ENCODE measurements around the gene PRSS50.

PRSS50 gene

DNA sequence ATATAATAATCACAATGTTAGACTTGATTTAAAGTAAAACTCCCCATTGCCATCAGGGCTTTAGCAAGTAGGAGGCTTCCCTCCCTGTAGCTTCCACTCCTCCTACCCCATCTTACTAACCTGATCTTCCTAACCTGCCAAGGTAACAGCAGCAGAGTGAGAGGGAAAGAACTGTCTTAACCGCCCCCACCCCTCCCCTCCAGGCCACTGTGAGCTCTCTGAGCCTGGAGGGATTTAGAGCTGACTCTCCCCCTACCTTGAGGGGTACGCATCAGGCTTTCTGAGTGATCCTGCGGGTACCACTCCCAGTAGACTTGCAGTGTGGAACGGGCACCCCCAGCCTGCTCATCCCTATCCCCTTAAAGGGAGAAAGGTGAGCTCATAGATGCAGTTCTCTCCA is 11.4 kb upstream of the PRSS50 start:
- DNase-seq (ENCODE audit: low read depth in 2 of 2, low spot score in 1 of 2), result no peak

DNA sequence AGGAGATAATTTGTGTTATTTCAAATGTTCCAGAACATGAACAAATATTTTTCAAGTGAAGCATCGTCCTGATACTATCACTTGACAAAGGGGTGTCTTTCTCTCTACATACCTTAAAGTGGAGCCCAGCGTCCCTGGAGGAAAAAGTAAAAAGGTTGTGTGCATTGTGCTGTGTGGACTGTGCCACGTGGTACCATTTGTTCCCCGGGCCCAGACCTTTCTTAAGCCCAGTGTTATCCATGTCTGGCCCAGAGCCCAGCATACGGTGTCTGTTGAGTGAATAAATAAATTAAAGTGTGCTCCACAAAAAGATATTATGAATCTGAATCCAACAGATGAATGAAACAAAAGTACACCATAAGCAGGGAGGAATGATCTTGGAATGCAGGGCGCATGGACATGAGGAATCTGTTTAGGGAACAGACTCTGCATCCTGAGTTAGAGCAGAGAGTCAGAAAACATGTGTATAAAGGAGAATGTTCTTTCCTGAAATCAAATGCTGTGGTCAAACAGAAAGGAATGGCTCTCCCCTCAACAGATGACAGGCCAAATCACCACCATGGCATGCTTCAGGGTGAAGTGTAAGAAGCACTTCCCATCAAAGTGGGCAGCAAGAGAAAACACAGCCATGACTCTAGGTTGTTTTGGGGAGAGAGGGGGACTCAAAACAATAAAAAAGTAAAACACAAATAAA is 8.1 kb upstream of the PRSS50 start:
- no peak for DNase-seq (ENCODE audit: low read depth in 2 of 2, low spot score in 1 of 2)

DNA sequence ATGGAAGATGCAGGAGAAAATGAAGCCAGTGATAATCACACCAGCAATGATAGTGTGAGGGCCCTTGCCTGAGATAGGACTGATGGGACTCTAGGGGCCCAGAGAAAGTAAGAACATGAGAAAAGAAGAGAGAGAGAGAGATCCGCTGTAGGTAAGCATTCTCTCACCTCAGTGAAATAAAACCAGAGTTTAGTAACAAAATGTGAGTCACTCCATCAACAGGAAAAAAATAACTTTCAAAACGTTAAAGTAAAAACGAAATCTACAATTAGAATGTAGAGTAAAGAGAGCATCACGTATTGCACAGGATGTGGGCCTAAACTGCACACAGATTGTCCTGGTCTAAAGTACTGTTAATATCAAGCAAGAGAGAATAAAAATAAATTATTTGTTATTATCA is 6.8 kb upstream of the PRSS50 start:
- no peak for DNase-seq (ENCODE audit: low read depth in 2 of 2, low spot score in 1 of 2)

DNA sequence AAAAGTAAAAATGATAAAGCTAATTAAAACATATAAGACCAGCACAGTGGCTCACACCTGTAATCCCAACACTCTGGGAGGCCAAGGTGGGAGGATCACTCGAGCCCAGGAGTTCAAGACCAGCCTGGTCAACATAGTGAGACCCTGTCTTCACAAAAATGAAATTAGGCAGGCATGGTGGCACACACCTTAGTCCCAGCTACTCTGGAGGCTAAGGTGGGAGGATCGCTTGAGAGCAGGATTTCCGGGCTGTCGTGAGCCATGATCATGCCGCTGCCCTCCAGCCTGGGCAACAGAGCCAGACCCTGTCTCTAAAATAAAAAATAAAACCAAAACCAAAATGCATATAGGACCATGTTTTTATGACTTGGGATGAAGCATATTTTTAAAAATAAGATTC is 4.8 kb upstream of the PRSS50 start:
- DNase-seq (ENCODE audit: low read depth in 2 of 2, low spot score in 1 of 2), result no peak

DNA sequence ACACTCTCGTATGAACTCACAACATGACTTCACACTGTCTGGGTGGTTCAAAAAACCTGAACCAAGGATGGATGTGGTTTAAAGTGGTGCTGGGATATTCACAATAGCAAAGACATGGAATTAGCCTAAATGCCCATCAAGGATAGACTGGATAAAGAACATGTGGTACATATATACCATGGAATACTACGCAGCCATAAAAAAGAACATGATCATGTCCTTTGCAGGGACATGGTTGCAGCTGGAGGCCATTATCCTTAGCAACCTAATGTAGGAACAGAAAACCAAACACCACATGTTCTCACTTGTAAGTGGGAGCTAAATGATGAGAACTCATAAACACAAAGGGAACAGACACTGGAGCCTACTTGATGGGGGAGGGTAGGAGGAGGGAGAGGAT is 3.3 kb upstream of the PRSS50 start:
- no peak for DNase-seq (ENCODE audit: low read depth in 2 of 2, low spot score in 1 of 2)

DNA sequence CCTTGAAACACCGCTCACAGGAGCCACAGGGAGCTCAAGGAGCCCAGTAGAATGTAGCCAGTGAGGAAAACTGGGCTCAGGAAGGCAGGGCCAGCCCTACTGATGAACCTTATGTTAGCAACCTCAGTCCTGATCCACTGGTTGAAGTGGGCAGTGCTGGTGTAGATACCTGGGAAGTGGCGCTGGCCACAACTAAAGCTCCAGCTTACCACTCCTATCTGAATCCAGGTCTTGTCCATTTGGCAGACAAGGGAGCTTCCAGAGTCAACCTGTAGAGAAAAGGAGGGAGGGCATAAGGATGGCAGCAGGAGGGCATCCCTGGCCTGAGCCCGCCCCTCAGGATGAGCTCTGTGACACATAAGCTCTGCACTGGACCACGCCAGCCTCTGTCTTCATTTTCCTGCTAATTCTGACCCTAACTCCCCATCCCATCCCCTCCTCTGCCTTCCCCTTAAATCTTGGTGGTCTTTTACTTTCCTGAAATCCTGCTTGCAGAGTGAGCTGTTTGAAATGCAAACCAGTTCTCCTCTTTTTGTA is 2.1 kb upstream of the PRSS50 start:
- DNase-seq (ENCODE audit: low read depth in 2 of 2, low spot score in 1 of 2), result no peak

DNA sequence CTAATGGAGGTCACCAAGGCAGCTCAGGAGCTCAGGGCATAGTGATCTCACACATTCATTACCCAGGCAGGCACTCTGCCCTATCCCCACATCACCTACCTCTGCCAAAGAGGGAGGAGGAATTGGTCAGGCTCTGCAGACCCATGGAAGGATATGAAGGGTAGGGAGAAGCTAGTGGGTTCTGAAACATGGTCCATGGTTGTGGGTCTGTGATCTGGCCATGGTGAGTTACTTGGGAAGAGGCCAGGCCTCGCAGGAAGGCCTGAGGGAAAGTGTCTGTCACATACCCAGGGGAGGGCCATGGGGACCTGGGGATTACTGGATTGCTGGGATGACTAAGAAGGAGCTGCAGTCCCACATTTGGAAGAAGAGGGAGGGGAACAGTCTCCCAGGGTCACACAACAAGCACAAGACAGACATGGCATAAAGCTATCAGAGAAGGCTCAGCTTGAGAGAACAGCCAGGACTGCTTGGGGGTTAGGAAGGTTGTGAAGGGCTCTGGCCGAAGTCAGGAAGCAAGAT is 1.4 kb upstream of the PRSS50 start:
- no peak for DNase-seq (ENCODE audit: low read depth in 2 of 2, low spot score in 1 of 2)

DNA sequence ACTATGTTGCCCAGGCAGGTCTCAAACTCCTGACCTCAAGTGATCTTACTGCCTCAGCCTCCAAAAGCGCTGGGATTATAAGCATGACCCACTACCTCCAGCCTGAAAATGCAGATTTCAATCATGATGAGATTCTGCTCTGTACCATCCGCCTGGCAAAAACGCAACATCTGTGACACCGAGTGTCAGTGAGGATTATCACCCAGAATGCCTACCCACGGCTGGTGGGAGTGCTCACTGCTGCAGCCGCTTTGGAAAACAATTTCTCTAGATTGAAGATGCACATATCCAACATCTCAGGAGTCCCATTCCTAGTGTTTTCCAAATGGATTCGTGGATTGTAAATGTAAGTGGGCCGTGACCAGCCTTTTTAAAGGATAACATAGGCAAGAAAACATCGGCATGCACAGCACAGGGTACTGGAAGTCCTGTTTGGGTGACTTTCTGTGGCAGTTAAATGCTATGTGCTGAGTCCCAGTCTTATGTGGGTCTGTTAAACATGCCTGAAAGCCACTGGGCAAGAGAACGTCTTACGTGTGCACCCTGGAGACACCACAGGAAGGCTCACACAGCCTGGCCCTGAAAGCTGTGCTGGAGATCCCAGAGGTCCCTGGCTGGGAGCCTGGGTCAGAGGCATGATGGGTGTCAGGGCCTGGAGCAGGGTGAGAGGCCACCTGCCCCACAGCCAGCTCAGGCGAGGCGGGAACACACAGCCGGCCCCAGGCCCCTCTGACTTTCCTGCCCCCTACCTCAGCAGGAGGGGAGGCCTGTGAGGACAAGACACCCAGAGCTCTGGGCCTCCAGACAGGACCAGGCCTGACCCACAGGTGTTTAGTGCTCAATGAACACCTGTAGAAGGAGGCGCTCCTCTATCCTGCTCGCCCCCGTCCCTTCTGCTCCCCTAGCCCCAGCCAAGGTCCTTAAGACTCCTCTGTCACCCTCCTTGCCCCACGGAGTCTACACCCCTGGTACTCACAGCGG is 918 bp downstream of the PRSS50 start:
- DNase-seq (ENCODE audit: low read depth in 2 of 2, low spot score in 1 of 2), result no peak

DNA sequence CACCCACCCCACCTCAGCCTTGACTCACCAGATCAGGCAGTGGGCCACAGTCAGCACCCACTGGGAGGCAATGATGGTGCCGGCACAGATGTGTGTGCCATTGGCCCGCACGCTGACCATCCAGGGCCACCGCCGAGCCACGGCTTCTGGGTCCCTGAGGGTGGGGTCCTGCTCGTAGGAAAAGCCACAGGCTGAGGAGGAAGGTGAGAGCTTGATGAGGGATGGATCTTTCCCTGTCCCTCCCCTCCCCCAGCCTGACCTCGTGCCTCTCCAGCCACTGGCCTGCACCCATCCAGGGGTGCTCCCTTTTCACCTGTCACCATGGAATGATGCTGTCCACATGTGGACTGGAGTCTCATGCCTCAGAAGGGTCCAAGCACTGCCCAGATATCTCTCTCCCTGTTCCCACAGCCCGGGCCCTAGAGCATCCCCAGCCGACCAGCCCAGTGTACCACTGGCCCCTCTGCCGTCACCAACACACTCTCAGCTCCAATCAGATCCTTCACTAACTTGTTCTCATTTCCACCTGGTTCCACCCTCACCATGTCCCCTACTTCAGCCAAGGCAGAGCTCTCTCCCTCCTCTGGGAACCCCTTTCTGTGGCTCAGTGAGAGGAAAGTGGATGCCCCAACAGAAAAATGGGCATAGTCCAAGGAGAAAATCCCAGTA is 2.0 kb downstream of the PRSS50 start:
- no peak for DNase-seq (ENCODE audit: low read depth in 2 of 2, low spot score in 1 of 2)

DNA sequence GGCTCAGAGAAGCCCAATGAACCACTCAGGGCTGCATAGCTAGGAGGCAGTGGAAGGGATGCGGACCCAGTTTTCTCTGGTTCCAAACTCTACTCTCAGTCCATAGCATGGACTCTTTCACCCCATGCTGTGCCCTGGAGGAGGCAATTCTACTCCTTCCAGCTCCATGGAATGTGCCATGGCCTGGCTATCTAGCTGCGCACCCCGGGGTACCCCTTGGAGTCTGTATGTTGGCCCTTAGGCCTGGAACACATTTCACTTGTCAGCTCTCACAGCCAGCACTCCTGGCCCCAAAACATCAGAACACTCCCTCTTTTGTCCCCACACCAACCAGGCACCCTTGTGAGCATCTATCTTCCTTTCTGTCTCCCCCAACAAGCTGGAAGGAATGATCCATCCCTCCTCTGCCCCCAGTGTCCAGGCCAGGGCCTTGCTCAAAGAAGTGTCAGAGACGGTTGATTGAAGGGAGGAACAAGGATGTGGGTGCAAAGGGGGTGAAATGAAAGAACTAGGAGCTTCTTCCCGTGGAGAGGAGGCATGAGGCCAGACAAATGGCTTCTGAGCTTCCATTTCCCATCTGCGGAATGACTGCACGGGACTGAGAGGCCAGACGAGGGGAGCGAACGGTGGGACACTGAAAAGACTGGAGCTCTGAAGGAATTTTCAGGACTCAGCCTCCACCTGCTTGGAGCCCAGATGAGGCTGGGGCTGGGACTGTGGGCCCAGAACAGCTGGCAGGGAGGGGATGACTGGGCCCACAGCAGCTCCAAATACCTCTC is 2.8 kb downstream of the PRSS50 start:
- DNase-seq (ENCODE audit: low read depth in 2 of 2, low spot score in 1 of 2), result no peak

DNA sequence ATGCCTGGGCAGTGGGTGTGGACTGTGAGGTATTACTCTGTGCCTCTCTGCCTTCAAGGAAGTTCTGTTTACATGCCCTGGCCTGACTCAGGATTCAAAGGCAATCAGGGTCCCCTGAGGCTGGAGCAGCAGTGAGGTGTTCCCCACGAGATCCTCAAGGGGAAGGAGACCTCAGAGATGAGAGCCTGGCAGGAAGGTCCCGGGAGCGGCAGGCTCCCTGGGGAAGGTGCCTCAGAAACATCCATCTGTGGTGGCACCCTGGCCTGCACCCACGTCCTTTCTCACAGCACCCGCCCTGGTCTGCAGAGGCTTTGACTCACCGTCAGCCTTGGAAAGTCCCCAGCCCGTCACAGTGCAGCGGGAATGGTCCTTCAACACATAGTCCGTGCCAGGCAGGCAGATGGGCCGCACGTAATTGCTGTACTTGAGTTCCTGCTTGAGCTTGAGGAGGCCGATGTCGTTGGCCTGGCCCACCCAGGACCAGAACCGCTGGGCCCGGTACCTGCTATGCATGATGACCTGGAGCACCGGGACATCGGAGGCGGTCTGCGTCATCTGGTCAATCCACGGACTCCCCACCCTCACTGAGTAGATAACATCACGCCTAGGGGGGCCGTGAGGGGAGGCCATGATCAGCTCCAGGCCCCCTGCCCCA is 3.6 kb downstream of the PRSS50 start:
- no peak for DNase-seq (ENCODE audit: low read depth in 2 of 2, low spot score in 1 of 2)

DNA sequence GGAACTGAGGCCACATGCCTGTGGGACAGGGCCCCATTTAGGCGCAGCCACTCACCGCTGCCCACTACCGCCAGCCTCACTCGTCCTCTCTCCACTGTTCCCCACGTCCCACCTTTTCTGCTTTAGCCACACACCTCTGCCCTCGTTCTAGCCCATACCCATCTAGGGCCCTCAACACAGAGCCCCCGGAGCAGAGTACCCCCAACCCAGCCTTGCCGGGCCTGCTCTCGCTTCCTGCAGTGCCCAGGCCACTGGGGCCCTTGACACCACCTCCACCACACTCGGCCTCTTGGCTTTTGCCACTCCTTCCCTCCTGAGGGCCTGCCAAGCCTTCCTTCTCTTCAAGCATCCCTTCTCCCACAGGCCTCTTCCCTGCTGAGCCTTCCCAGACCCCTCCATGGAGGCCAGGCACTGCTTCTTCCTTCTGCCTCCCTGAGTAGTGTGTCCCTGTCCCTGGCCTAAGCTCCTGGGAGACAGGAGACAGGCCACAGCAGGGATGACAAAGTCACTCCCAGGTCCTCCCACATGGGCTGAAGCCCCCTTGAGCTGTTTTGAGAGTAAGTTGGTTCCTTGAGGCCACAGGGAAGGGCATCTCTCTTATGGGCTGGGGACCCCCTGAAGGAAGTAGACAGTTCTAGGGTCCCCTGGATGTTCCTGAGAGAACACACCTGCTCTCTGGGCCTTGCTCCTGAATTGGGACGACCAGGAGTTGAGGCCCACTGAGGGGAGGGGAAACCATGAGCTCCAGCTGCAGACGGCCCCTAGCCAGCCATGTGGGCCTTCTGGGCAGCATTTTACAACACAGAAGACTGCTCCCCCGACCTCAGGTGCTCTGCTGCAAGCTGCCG is 4.4 kb downstream of the PRSS50 start:
- no peak for DNase-seq (ENCODE audit: low read depth in 2 of 2, low spot score in 1 of 2)

DNA sequence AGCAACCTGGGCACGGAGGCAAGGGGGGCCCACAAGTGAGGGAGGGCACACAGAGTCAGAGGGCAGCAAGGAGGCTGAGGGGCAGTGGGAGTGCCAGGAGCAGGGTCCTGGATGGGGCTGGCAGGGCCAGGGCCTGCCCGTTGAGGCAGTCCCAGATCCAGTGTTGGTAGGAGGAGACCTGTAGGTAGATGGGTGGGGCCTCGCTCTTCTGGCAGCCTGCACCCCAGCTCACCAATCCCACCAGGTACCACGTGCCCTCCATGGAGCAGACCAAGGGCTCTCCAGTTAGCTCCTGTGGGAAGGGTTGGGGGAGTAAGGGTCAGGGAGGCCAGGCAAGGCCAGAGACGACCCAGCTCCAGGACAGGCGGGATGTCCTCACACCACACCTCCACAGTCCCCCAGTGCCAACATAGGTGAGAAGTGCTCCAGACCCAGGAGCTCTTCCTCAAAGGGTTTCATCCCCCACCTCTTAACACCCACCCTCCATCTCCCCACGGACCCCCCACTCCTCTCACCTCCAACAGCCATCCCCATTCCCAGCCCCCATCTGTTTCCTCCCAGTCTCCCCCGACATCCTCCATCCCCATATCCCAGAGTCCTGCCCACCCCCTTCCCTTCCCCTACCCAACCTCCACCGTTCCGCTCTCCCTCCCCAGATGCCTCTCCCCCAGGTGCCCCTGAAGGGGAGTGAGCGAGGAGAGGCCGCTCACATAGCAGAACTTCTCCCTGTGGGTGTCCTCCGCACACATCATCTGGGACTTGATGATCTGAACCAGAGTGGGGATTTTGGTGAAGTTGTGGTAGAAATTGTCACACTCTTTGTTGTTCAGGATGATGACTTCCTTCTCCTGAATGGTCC is 5.2 kb downstream of the PRSS50 start:
- DNase-seq (ENCODE audit: low read depth in 2 of 2, low spot score in 1 of 2), result no peak

DNA sequence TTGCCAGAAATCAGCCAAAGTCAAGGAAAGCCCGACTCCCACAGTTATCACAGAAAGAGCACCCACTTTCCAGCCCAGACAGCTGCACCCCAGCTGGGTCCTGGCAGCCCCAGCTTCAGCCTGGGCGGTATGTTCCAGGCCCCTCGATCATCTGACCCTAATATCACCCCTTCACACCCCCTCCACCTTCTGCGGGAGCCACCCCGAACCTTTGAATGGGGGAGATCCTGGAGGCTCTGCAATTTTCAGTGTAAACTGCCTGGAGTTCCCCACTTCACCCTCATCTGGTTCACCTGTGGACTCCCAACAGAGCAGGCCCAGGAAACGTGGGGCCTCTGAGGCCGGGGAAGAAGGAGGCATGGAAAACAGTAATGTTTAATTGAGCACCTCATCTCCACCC is 5.9 kb downstream of the PRSS50 start:
- DNase-seq (ENCODE audit: low read depth in 2 of 2, low spot score in 1 of 2), result no peak

DNA sequence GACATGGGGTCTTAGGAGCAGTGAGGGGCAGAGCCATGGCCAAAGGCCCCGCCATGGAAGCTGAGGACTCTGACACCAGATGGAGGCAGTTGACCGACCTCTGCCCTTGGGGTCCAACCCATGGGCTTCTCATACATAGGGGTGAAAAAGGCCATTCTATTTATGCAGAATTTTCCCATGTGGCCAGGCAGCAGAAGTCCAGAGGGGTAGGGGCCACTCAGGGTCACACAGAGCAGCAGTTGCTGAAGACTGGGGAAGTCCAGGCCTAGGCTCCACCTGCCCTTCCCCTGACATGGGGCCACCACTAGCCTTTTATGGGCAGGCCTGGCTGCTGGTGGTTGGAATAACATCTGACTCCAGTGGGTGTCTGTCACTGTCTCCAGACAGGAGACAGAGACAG is 6.4 kb downstream of the PRSS50 start:
- DNase-seq (ENCODE audit: low read depth in 2 of 2, low spot score in 1 of 2), result no peak

DNA sequence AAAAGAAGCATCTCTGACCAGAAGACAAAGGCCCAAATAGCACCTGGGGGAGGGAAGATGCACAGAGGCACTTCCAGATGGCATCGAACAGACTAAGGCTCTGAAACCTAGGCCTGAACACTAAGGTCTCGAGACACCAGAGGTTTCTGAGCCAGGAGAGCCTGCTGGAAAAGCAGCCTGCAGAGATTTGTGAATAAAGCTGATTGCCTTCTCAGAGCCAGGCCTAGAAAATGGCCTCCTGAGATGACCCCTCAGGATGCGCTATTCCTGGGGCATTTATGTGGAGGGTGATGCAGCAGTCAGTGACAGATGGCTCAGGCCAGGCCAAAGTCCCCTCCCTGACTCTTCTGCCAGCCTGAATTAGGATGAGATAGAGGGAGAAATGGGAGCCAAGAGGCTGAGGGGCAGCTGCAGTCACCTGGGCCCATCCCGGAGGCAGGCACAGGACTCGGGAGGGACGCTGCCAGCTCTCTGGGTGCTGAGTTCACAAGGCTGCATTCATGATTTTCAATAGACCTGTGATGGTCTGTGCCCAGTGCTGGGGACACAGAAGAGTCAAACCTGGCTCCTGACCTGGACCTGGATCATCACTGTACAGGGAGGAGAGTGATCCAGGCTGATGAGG is 6.9 kb downstream of the PRSS50 start:
- no peak for DNase-seq (ENCODE audit: low read depth in 2 of 2, low spot score in 1 of 2)

DNA sequence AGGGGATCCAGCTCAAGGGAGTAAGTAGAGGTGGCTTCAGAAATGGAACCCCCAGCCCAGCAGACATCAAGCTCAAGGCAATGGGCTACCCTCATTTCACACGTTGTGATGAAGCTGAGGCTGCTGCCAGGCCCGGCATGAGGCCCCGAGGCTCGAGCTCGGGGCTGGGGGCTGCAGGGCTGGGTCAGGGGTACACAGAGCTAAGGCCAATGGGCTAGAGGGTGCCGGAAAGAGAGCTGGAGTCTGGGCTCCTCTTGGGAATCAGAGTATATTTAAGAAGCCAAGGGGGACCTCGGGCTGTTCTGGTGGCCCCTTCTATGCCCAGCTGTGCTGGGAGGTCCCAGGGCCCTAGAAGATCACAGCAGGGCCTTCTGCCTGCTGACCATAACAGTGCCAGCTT is 7.4 kb downstream of the PRSS50 start:
- no peak for DNase-seq (ENCODE audit: low read depth in 2 of 2, low spot score in 1 of 2)

DNA sequence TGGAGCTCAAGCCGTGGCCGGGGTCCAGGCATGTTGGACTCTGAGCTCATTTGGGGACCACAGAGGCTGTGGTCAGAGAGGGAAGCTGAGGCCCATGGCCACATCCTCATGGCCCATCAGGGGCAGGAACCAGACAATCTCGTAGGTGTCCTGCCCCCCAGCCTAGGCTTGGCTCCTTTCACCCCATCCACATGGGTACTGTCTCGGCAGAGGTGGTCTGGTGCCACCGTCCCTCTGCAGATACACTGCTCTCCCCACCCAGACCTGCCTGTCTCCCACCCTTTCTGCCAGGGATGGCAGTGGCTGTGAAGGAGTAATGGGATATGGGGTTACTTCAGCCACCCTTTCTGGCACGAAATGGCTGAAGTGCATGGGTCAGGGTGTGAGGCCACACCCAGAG is 7.9 kb downstream of the PRSS50 start:
- no peak for DNase-seq (ENCODE audit: low read depth in 2 of 2, low spot score in 1 of 2)

All from stimulated activated CD8-positive, alpha-beta memory T cell treated with anti-CD3 and anti-CD28 coated beads, Interleukin-4, amount 100 ng/mL, for 4 hours (primary cell).